Heart right ventricle (tissue), 16 donors: ENCODE results near the gene CHST1. TPM values are rescaled to one million over a fixed set of nuclear protein-coding genes. Genes with fewer than 3 reads are reported as not detected.

Experiments used
- ATAC-seq, 8 donors: fragments of 200-7000 bp; cut with Tn5 transposase; one replicate each; pipeline ENCODE4 v1.9.1; 2020; ENCODE audit warnings: mild to moderate bottlenecking in 8 of 8, moderate library complexity in 8 of 8, moderate number of reproducible peaks in 1 of 8
- DNase-seq, 2 donors: peaks; one replicate each; pipeline ENCODE4 v3.0.0-alpha.2; 2020
- H3K27ac ChIP-seq, 10 donors: fragments of 200-600 bp; sonication (generic) in 2 of 10; one replicate each; pipeline versions ENCODE4 v1.5.0 to v1.8.0; 2020 to 2022; ENCODE audit warnings: mild to moderate bottlenecking in 3 of 10
- H3K27me3 ChIP-seq, 7 donors: fragments of 200-600 bp; one replicate each; pipeline ENCODE4 v1.8.0; 2021 to 2022; ENCODE audit warnings: mild to moderate bottlenecking in 2 of 7
- H3K36me3 ChIP-seq, 9 donors: fragments of 200-600 bp; sonication (generic) in 1 of 9; one replicate each; pipeline versions ENCODE4 v1.5.0 to v1.8.0; 2020 to 2022; ENCODE audit warnings: mild to moderate bottlenecking in 2 of 9
- H3K4me1 ChIP-seq, 9 donors: fragments of 200-600 bp; sonication (generic) in 1 of 9; one replicate each; pipeline versions ENCODE4 v1.5.0 to v1.8.0; 2020 to 2022; ENCODE audit warnings: mild to moderate bottlenecking in 4 of 9
- H3K4me3 ChIP-seq, 10 donors: fragments of 200-600 bp; sonication (generic) in 2 of 10; one replicate each; pipeline versions ENCODE4 v1.5.0 to v1.8.0; 2020 to 2022; ENCODE audit warnings: mild to moderate bottlenecking in 7 of 10, moderate library complexity in 2 of 10
- H3K9me3 ChIP-seq, 11 donors: fragments of 200-600 bp in 10 of 11; sonication (generic) in 2 of 11; one replicate each; pipeline versions ENCODE4 v1.5.0 to v1.8.0; 2013 to 2022; ENCODE audit warnings: mild to moderate bottlenecking in 2 of 11, control low read depth in 1 of 11, moderate library complexity in 1 of 11
- CTCF ChIP-seq, 9 donors: fragments of 200-600 bp; sonication (generic) in 2 of 9; IDR thresholded peaks; one replicate each; pipeline versions ENCODE4 v1.5.0 to v1.8.0; 2021 to 2022; ENCODE audit warnings: antibody characterized with exemption in 9 of 9, mild to moderate bottlenecking in 5 of 9, moderate library complexity in 1 of 9
- WGBS, 2 donors: extraction: QIAGEN DNeasy Blood & Tissue Kit; methylation state at CpG; one replicate each; pipeline ENCODE4 v1.1.7; 2013; ENCODE audit warnings: inconsistent platforms in 1 of 2; 5-methylcytosine and 5-hydroxymethylcytosine counted together
- intact Hi-C, 10 donors: fragments of 100-400 bp; cut with DNase I; formaldehyde crosslinking; loops; one replicate each; pipeline versions ENCODE4 v1.11.1 to v1.14.2; 2022
- polyA plus RNA-seq, 2 donors: library from polyadenylated mRNA; stranded (reverse); fragments of 200-250 nt; gene quantifications; one replicate each; pipeline ENCODE4 v1.2.3, GENCODE V29; 2013
- total RNA-seq, 10 donors: library from RNA; stranded (reverse); fragmentation: NEBNext Ultra II Directional in 3 of 10; extraction: Animal tissue kit (Norgen Biotek cat#: 25700) in 3 of 10; gene quantifications; one replicate each; pipeline versions ENCODE4 v1.2.1 to v1.2.4, GENCODE V29; 2021 to 2023
- donor health status: Arrhythmogenic right ventricular cardiomyopathy.
- donor health status: ischemic (EF 13 %, LVEDD 7.1; RV severe dilation, severe dysfunction).
- donor health status: healthy with polysubstance abuse.
- donor health status: DM: no; HTN: yes; CAD: no.
- donor health status: DM: no; HTN: no; CAD: no.
- donor health status: ischemic (EF 25% LVEDD 6.9; RV normal size, moderate dysfunction).
- donor health status: ischemic (EF 25% LVEDD 5.7; RV mildly dilated, moderate dysfunction).
- donor health status: healthy.
- donor health status: DM: yes; HTN: yes; CAD: no.
- donor health status: Ischemic cardiomyopathy.
- donor health status: ischemic (EF 35%, LVEDD 5.7; RV mildly dilated, moderate dysfunction).
- donor health status: nonischemic (EF 11% LVEDD 7.7; RV severe dilation, severe dysfunction).
- donor health status: DM: yes; HTN: yes; CAD: no.
- donor health status: PGD.
- donor health status: ischemic (EF 29% LVEDD 5.4; RV normal size, mild dysfunction).
- donor health status: nonischemic (EF 23%, LVEDD 6.1; RV moderate dilation, normal function).

Gene CHST1
- total and polyA plus RNA-seq, 12 donors = 0.53 to 7.7 (median 1.9) TPM

GRCh38 chr11:45698777-45699497, 33.5 kb upstream of the CHST1 start:
- H3K27ac ChIP-seq = no peak overlapping the region
- H3K4me3 ChIP-seq = no peak overlapping the region
- WGBS, 2 donors = 90 to 91% methylated on average over 8 of the region's 8 CpGs
- no peak for TF ChIP-seq CTCF (IDR thresholded peaks at IDR 0.05)
- H3K9me3 ChIP-seq = no peaks in the 10 kb centered on the region
- no peak for DNase-seq
- no peaks in the 10 kb centered on the region for H3K4me1 ChIP-seq
- peaks cover 0 to 3% (median 0%) of the 10 kb centered on the region in 7 donors for H3K27me3 ChIP-seq
- no peak for ATAC-seq
- intact Hi-C loops = no loop called here
- no peaks in the 10 kb centered on the region for H3K36me3 ChIP-seq

DNA sequence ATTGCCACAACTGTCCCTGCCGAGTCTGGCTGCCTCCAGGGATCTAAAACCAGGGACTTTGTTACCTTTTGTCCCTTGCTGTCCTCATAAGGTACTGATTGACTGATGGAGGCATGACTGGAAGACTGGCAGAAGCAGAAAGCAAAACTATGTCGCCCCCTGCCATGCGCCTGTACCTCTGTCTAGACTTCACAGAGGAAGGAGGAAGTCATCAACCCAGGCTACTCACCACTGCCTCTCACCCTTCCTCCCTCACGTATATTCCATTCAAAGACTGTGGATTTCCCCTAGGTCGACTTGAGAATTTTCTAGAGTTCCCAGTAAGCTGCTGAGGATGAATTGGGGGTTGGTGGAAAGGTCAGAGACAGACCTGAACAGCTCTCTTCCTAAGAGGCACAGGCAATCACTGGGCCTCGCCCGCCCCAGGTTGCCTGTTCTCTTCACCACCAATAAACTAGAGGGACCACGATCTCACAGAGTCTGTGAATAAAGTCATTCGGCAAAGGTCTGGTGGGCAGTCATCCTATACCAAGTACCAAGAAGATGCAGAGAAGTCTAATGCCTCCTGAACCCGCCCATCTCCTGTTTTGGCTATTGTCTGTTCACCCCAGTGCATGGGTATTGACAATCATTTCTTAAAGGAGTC, 27.5 kb upstream of the CHST1 start:
- Histone ChIP-seq H3K9me3 (no peaks in the 10 kb centered on the region), H3K27me3 (no peaks in the 10 kb centered on the region), H3K4me3 (no peak overlapping the region), H3K36me3 (no peaks in the 10 kb centered on the region), H3K27ac (no peak overlapping the region), H3K4me1 (peaks cover 0 to 3% (median 0%) of the 10 kb centered on the region in 9 donors)
- DNase-seq (no peak), ATAC-seq (no peak)
- intact Hi-C loops = no loop called here
- no peak for TF ChIP-seq CTCF (IDR thresholded peaks at IDR 0.05)
- 81 to 82% methylated on average over 10 of the region's 10 CpGs for WGBS, 2 donors

GRCh38 chr11:45688472-45689033, 23.1 kb upstream of the CHST1 start:
- Histone ChIP-seq H3K27me3 (peaks cover 0 to 18% (median 0%) of the 10 kb centered on the region in 7 donors), H3K9me3 (no peaks in the 10 kb centered on the region), H3K27ac (no peak overlapping the region), H3K36me3 (no peaks in the 10 kb centered on the region), H3K4me3 (no peak overlapping the region), H3K4me1 (peaks cover 0 to 10% (median 0%) of the 10 kb centered on the region in 9 donors)
- no peak for DNase-seq
- ATAC-seq = no peak
- intact Hi-C loops = no loop called here
- WGBS, 2 donors = 56 to 62% methylated on average over 7 of the region's 7 CpGs
- TF ChIP-seq CTCF (IDR thresholded peaks at IDR 0.05) = no peak

GRCh38 chr11:45687836-45688235, 22.4 kb upstream of the CHST1 start:
- intact Hi-C loops = no loop called here
- H3K9me3 ChIP-seq = no peaks in the 10 kb centered on the region
- no peak overlapping the region for H3K27ac ChIP-seq
- TF ChIP-seq CTCF (IDR thresholded peaks at IDR 0.05) = no peak
- DNase-seq = no peak
- H3K27me3 ChIP-seq = peaks cover 0 to 18% (median 0%) of the 10 kb centered on the region in 7 donors
- ATAC-seq = no peak
- H3K4me3 ChIP-seq = no peak overlapping the region
- whole genome bisulfite sequencing, 2 donors = 69 to 70% methylated on average over 6 of the region's 6 CpGs
- peaks cover 0 to 10% (median 0%) of the 10 kb centered on the region in 9 donors for H3K4me1 ChIP-seq
- no peaks in the 10 kb centered on the region for H3K36me3 ChIP-seq
